Gastroesophageal sphincter (tissue), 3 donors: ENCODE data around the gene PLEKHM2.

ENCODE experiments used
- EP300 ChIP-seq: sonication (generic); formaldehyde crosslinking; IDR thresholded peaks from one replicate; pipeline ENCODE4 v1.6.1; 2017; ENCODE audit warnings: antibody characterized with exemption, mild to moderate bottlenecking
- POLR2AphosphoS5 ChIP-seq: sonication (generic); formaldehyde crosslinking; IDR thresholded peaks from one replicate; pipeline ENCODE4 v1.6.1; 2017; ENCODE audit warnings: antibody characterized with exemption
- TF ChIP-seq, protein P1 (sequence below), 4 experiments: fragments of 200-600 bp in 2 of 4; fragments of 450-650 bp in 2 of 4; sonication (generic) in 1 of 4; IDR thresholded peaks; one replicate each; pipeline ENCODE4 v1.5.1; 2017 to 2019; ENCODE audit warnings: antibody characterized with exemption in 4 of 4, mild to moderate bottlenecking in 2 of 4, moderate library complexity in 2 of 4

GRCh38 chr1:15685820-15686219 is 1.7 kb downstream of the PLEKHM2 start:
- TF ChIP-seq, protein P1, sequence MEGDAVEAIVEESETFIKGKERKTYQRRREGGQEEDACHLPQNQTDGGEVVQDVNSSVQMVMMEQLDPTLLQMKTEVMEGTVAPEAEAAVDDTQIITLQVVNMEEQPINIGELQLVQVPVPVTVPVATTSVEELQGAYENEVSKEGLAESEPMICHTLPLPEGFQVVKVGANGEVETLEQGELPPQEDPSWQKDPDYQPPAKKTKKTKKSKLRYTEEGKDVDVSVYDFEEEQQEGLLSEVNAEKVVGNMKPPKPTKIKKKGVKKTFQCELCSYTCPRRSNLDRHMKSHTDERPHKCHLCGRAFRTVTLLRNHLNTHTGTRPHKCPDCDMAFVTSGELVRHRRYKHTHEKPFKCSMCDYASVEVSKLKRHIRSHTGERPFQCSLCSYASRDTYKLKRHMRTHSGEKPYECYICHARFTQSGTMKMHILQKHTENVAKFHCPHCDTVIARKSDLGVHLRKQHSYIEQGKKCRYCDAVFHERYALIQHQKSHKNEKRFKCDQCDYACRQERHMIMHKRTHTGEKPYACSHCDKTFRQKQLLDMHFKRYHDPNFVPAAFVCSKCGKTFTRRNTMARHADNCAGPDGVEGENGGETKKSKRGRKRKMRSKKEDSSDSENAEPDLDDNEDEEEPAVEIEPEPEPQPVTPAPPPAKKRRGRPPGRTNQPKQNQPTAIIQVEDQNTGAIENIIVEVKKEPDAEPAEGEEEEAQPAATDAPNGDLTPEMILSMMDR (IDR thresholded peaks at IDR 0.05), result no peak
- TF ChIP-seq POLR2AphosphoS5 (no peak), EP300 (no peak)
